HEK293 (cell line): ENCODE measurements around the gene ATP2B3.

Experiments used
- CTCF ChIA-PET: fragments of 350-600 bp; formaldehyde crosslinking; extraction: SDS; loops from one replicate; lab custom pipeline; 2021; ENCODE audit warnings: antibody characterized with exemption; lab: Yijun Ruan, JAX
- POLR2A ChIA-PET: fragments of 300-600 bp; formaldehyde crosslinking; extraction: SDS; loops from one replicate; lab custom pipeline; 2020; ENCODE audit warnings: antibody characterized with exemption, inconsistent platforms; lab: Yijun Ruan, JAX
- H3K27ac ChIP-seq: fragments of 200-500 bp; sonication (Bioruptor generic); 2 replicates; pipeline ENCODE4 v1.5.1; 2014; ENCODE audit warnings: low read depth, low read length, control low read depth, inconsistent platforms; ENCODE audit errors: extremely low read depth
- H3K36me3 ChIP-seq, 2 experiments: fragments of 200-500 bp in 1 of 2; sonication (Bioruptor generic) in 1 of 2; 1 replicate in 1 of 2; 2 replicates in 1 of 2; pipeline ENCODE4 v1.5.1; 2014 to 2017; ENCODE audit warnings: inconsistent platforms in 2 of 2, low read length in 2 of 2; ENCODE audit not compliant: control insufficient read depth in 2 of 2, insufficient read depth in 1 of 2
- H3K4me1 ChIP-seq: fragments of 200-500 bp; sonication (Bioruptor generic); 2 replicates; pipeline ENCODE4 v1.5.1; 2014; ENCODE audit warnings: mild to moderate bottlenecking, low read length, inconsistent platforms; ENCODE audit not compliant: control insufficient read depth, insufficient read depth
- H3K4me3 ChIP-seq: 2 replicates; pipeline ENCODE4 v1.5.1; 2011; ENCODE audit warnings: low read depth, mild to moderate bottlenecking, control low read depth, low read length, moderate library complexity
- H3K9me3 ChIP-seq: fragments of 200-500 bp; sonication (Bioruptor generic); 2 replicates; pipeline ENCODE4 v1.5.1; 2014; ENCODE audit warnings: low read depth, low read length, inconsistent platforms; ENCODE audit not compliant: control insufficient read depth, insufficient read depth
- CTCF ChIP-seq: fragments of 450-650 bp; formaldehyde crosslinking; IDR thresholded peaks from 2 replicates; pipeline ENCODE4 v1.5.1; 2016; ENCODE audit warnings: missing biosample characterization, missing genetic modification characterization
- HIC1 ChIP-seq: fragments of 450-650 bp; formaldehyde crosslinking; IDR thresholded peaks from 2 replicates; pipeline ENCODE4 v1.5.1; 2016; ENCODE audit warnings: missing biosample characterization, missing genetic modification characterization
- HOXC10 ChIP-seq: sonication (generic); formaldehyde crosslinking; IDR thresholded peaks from 2 replicates; pipeline ENCODE4 v1.8.1; 2023; ENCODE audit warnings: mild to moderate bottlenecking, missing genetic modification reagents
- ZNF518A ChIP-seq: fragments of 450-650 bp; formaldehyde crosslinking; conservative IDR thresholded peaks from 2 replicates; pipeline ENCODE4 v1.5.1; 2016; ENCODE audit warnings: low read depth, missing biosample characterization, missing genetic modification characterization
- ZNF549 ChIP-seq: fragments of 450-650 bp; IDR thresholded peaks from 2 replicates; pipeline ENCODE4 v1.5.1; 2018; ENCODE audit warnings: missing biosample characterization, missing genetic modification characterization, mild to moderate bottlenecking, inconsistent platforms, moderate library complexity
- ZSCAN5A ChIP-seq: fragments of 450-650 bp; formaldehyde crosslinking; IDR thresholded peaks from 2 replicates; pipeline ENCODE4 v1.5.1; 2016; ENCODE audit warnings: missing biosample characterization, missing genetic modification characterization
- TF ChIP-seq, protein P1 (sequence below): fragments of 450-650 bp; formaldehyde crosslinking; IDR thresholded peaks from 2 replicates; pipeline ENCODE4 v1.5.1; 2016; ENCODE audit warnings: missing biosample characterization, missing genetic modification characterization, borderline replicate concordance

Gene ATP2B3

DNA sequence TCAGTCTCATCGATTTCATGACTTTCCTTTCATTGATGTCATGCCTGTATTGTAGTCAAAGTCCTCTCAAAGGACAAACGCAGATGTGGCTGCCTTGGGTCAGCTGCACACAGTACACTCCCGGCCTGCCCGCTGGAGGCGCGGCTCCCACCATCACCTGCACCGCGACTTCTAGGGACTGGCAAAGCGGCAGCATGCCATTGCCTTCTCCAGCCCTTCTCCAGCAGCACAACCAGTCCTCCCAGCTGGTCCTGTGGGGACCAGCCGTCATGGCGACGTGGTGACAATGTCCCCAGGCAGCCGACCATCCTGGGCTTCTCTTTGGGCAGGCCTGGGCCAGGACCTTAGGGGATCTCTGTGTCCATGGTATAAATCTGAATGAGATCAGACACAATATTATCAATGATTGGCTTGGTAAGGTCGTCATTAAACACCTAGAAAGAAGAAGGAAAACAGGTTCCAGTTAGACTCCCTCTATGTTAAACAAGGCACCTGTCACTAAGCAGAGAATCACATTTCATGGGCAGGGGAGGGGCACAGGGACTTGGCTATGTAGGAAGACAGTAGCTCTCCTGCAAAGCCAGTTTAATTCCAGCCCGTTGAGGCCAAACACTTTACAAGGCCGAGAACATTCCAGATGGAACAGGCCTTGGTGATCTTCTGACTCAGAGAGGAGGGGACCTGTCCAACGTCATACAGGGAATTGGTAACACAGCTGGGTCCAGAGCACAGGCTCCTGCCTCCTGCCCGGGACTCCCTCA, 70.8 kb downstream of the ATP2B3 start (continued):
- TF ChIP-seq CTCF (tag by site-specific recombination) (no peak), HOXC10 (CRISPR knock-in tag) (no peak)
- TF ChIP-seq, protein P1, sequence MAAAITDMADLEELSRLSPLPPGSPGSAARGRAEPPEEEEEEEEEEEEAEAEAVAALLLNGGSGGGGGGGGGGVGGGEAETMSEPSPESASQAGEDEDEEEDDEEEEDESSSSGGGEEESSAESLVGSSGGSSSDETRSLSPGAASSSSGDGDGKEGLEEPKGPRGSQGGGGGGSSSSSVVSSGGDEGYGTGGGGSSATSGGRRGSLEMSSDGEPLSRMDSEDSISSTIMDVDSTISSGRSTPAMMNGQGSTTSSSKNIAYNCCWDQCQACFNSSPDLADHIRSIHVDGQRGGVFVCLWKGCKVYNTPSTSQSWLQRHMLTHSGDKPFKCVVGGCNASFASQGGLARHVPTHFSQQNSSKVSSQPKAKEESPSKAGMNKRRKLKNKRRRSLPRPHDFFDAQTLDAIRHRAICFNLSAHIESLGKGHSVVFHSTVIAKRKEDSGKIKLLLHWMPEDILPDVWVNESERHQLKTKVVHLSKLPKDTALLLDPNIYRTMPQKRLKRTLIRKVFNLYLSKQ (tag by site-specific recombination) = no peak

DNA sequence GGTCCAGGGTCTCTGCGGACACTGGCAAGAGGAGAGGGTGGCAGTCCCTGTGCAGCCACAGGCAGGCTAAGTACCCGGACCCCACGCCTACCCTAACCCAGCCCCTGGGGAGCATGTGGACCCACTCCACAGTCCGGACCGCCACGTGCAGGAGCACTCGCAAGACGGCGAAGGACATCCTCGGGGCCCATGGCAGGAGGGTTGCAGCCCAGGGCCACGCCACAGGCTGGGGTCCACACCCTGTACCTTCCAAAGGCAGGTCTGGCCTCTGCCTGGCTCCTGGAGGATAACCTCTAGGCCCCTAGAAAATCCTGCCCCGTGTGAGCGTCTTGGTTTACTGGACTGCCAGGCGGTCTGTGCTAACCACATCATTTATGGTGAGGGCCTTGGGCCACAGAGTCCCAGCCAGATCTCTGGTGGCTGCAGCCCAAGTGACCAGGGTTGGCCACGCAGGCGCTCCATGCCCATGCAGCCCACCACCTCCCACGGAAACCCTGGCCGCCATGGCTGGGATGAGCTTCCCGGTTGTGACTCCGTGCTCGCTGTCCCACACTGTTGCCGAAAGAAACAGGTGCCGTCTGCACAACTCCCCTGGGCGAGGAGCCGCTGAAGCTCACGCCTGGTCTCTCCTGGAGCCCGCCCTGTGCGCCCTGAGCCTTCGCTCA, 71.5 kb downstream of the ATP2B3 start:
- H3K36me3 ChIP-seq = peaks cover 9 to 66% of the 10 kb centered on the region in 2 experiments; a peak in 2 of 3 replicates
- ChIA-PET CTCF (interaction anchor here (0.6 kb wide), 1 partner anchor 127 kb away, joined by 3 read pairs; no protein-coding TSS in a partner anchor), POLR2A (interaction anchor here (0.6 kb wide), 1 partner anchor 70 kb away, joined by 5 read pairs; no protein-coding TSS in a partner anchor)
- no peak overlapping the region for H3K4me3 ChIP-seq
- TF ChIP-seq HIC1 (tag by site-specific recombination) = no peak
- no peak for TF ChIP-seq ZSCAN5A (tag by site-specific recombination)
- no peak for TF ChIP-seq ZNF549 (tag by site-specific recombination)
- TF ChIP-seq ZNF518A (tag by site-specific recombination) = no peak
- TF ChIP-seq, all 188 proteins: peak for 0
- H3K9me3 ChIP-seq = no peaks in the 10 kb centered on the region
- H3K4me1 ChIP-seq = no peaks in the 10 kb centered on the region
- H3K27ac ChIP-seq = no peak overlapping the region
